BLaER1 (cell line): ENCODE results near the gene IDI2.
"Not testable (repeated sequence)": the region's sequence is repeated elsewhere in the genome, so short reads cannot be mapped to it uniquely, and the experiment has no call there.

Experiments used
- H3K27ac ChIP-seq: shearing (Covaris generic); formaldehyde crosslinking; 2 replicates; pipeline ENCODE4 v1.8.1; 2022
- H3K27me3 ChIP-seq: shearing (Covaris generic); formaldehyde crosslinking; 2 replicates; pipeline ENCODE4 v1.8.1; 2022
- H3K36me3 ChIP-seq: shearing (Covaris generic); formaldehyde crosslinking; 2 replicates; pipeline ENCODE4 v1.8.1; 2022
- H3K4me1 ChIP-seq: shearing (Covaris generic); formaldehyde crosslinking; 2 replicates; pipeline ENCODE4 v1.8.1; 2022
- H3K4me2 ChIP-seq: shearing (Covaris generic); formaldehyde crosslinking; 2 replicates; pipeline ENCODE4 v1.8.1; 2022
- H3K4me3 ChIP-seq: shearing (Covaris generic); formaldehyde crosslinking; 2 replicates; pipeline ENCODE4 v1.8.1; 2022
- H3K9ac ChIP-seq: shearing (Covaris generic); formaldehyde crosslinking; 2 replicates; pipeline ENCODE4 v1.8.1; 2022
- H3K9me3 ChIP-seq: shearing (Covaris generic); formaldehyde crosslinking; 2 replicates; pipeline ENCODE4 v1.8.1; 2022
- H4K20me1 ChIP-seq: shearing (Covaris generic); formaldehyde crosslinking; 2 replicates; pipeline ENCODE4 v1.8.1; 2022
- Cebpa-rat ChIP-seq: shearing (Covaris generic); IDR thresholded peaks from 2 replicates; pipeline ENCODE4 v1.8.1; 2022

IDI2 gene

DNA sequence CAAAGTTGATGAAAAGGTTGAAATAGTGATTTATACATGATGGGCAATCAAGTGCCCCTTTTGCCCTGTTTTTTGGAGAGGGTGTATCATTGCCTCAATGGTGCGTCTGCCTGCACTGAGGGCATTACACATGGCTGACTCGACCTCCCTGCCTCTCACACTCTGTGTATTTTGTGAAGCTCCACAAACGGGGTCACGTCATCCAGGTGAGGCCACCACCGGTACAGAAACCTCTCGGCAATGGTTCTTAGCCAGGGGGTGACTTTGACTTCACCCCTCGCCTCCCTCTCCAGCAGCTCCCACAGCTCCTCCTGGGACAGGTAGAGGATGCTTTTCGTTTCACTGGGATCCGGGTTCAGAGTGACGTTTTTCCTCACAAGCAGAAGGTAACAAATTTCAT is 6.3 kb downstream of the IDI2 start:
- Histone ChIP-seq H3K4me3 (no peak overlapping the region), H3K4me2 (no peak overlapping the region), H3K27ac (no peak overlapping the region), H3K9ac (no peak overlapping the region), H3K9me3 (peaks cover 2% of the 10 kb centered on the region; the same call in 1 of the 2 replicates), H4K20me1 (peaks cover 21% of the 10 kb centered on the region), H3K36me3 (peaks cover 76% of the 10 kb centered on the region), H3K27me3 (no peaks in the 10 kb centered on the region), H3K4me1 (no peaks in the 10 kb centered on the region)
- no peak for TF ChIP-seq Cebpa-rat

DNA sequence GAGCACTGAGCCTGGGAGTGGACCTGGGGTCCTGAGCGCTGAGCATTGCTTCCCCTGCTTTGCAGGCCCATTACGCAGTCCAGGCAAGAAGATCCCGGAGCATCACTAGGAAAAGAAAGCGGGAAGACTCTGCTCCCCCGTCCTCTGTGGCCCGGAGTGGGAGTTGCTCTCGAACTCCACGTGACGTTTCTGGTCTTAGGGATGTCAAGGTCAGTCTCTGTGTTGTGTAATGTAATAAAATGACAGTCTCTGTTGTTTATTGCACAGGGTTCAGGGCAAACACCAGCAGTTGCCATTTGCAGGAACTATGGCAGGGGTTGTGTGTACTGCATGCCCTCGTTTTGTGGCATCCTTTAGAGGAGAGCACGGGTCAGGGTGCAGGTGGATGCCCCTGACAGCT is 10.0 kb downstream of the IDI2 start:
- peaks cover 38% of the 10 kb centered on the region for H4K20me1 ChIP-seq
- peaks cover 97% of the 10 kb centered on the region for H3K36me3 ChIP-seq
- no peak overlapping the region for H3K4me3 ChIP-seq
- no peak overlapping the region for H3K27ac ChIP-seq
- no peaks in the 10 kb centered on the region for H3K4me1 ChIP-seq
- TF ChIP-seq Cebpa-rat, result no peak
- H3K4me2 ChIP-seq, result no peak overlapping the region
- H3K27me3 ChIP-seq, result no peaks in the 10 kb centered on the region
- no peaks in the 10 kb centered on the region for H3K9me3 ChIP-seq
- H3K9ac ChIP-seq, result no peak overlapping the region

DNA sequence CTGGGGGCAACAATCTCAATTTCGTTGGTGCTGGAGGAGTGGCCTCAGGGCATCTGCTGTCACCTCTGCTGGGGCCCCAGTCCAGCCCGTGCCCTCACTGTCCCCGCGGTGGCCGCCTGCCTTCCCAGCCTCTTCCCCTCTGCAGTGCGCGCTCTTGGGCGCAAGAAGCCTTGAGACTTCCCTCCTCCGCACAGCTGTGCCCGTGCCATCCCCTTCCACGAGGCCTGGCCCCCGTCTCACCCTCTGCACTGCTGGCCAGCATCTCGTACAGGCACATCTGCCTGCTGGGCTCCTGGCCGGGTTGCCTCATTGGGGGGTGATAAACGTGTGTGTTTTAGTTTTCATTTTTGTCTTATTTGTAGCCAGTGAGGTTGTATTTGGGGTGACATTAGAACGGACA is 14.0 kb downstream of the IDI2 start:
- no peaks in the 10 kb centered on the region for H3K9me3 ChIP-seq
- H3K4me2 ChIP-seq, result no peak overlapping the region
- H3K27ac ChIP-seq, result no peak overlapping the region
- TF ChIP-seq Cebpa-rat, result no peak
- peaks cover 99% of the 10 kb centered on the region for H3K36me3 ChIP-seq
- H4K20me1 ChIP-seq, result peaks cover 58% of the 10 kb centered on the region
- no peaks in the 10 kb centered on the region for H3K27me3 ChIP-seq
- no peak overlapping the region for H3K4me3 ChIP-seq
- H3K4me1 ChIP-seq, result no peaks in the 10 kb centered on the region
- H3K9ac ChIP-seq, result no peak overlapping the region

DNA sequence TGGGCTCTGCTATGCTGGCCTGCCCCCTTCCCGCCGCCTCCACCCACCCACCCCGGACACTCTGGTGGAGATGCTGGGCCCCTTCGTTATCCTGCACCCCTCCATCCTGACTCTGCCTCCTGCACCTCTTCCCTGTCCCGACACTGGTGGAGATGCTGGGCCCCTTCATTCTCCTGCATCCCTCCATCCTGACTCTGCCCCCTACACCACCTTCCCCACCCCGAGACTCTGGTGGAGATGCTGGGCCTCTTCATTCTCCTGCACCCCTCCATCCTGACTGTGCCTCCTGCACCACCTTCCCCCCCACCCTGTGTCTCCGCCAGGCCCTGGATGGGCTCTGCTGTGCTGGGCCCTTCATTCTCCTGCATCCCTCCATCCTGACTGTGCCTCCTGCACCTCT is 15.0 kb downstream of the IDI2 start:
- H3K4me1 ChIP-seq, result no peaks in the 10 kb centered on the region
- H3K9me3 ChIP-seq, result no peaks in the 10 kb centered on the region
- H3K4me2 ChIP-seq, result no peak overlapping the region
- no peak overlapping the region for H3K27ac ChIP-seq
- H3K27me3 ChIP-seq, result no peaks in the 10 kb centered on the region
- H4K20me1 ChIP-seq, result peaks cover 60% of the 10 kb centered on the region
- H3K36me3 ChIP-seq, result peaks cover 99% of the 10 kb centered on the region
- no peak overlapping the region for H3K9ac ChIP-seq
- H3K4me3 ChIP-seq, result no peak overlapping the region
- TF ChIP-seq Cebpa-rat, result no peak

DNA sequence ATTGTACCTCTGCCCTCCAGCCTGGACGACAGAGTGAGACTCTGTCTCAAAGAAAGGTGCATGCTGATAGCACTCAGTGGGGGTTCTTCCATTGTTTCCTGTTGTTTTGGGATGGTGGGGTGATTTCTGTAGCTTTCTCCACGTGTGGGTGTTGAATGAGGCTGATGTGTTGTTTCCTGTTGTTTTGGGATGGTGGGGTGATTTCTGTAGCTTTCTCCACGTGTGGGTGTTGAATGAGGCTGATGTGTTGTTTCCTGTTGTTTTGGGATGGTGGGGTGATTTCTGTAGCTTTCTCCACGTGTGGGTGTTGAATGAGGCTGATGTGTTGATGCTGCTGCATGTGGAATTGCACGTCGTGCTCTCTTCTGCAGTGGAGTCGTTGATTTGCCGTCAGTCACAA is 15.7 kb downstream of the IDI2 start:
- H3K4me1 ChIP-seq, H3K9ac ChIP-seq, H3K27ac ChIP-seq, H3K4me3 ChIP-seq, H3K4me2 ChIP-seq, H3K9me3 ChIP-seq, H3K27me3 ChIP-seq: not testable (repeated sequence)
- Histone ChIP-seq H3K36me3 (peaks cover 100% of the 10 kb centered on the region), H4K20me1 (peaks cover 65% of the 10 kb centered on the region)

DNA sequence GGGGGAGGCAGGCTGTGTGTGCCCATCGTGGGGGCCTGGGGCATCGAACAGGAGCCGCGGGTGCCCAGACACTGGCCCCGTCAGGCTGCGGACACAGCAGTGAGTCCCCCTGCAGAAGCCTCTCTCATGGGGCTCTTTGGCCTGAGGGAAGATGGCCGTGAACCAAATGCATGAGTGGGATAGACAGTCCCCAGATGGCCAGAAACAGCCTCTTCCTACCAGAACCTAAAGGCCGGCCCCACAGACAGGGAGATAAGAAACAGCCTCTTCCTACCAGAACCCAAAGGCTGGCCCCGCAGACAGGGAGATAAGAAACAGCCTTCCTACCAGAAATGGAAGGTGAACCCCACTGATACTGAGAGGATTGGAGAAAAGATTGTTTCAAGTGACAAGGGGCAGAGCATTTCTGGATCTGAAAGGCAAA is 16.6 kb downstream of the IDI2 start:
- Histone ChIP-seq H3K4me1 (no peaks in the 10 kb centered on the region), H3K27ac (no peak overlapping the region), H3K9me3 (no peaks in the 10 kb centered on the region), H3K4me3 (no peak overlapping the region), H3K36me3 (peaks cover 100% of the 10 kb centered on the region), H3K9ac (no peak overlapping the region), H3K4me2 (no peak overlapping the region), H3K27me3 (no peaks in the 10 kb centered on the region), H4K20me1 (peaks cover 65% of the 10 kb centered on the region)
- TF ChIP-seq Cebpa-rat, result no peak

DNA sequence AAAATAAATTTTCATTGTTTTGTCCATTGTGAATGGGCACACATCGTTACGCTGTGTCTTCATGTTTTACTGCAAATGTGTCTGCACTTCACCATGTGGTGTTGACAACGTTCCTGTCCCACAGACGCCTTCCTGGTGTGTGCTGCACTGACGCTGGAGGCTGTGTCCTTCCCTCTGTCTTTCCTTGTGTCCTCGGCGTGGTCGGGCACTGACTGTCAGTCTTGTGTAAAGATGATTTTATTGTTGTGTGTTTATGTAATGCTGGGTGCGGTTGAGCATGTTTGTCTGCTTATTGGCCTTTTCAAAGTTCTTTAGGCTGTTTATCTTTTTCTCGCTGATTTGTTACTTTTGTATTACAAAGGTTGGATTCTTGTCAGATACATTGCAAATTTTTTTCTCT is 18.1 kb downstream of the IDI2 start:
- peaks cover 75% of the 10 kb centered on the region for H4K20me1 ChIP-seq
- peaks cover 2% of the 10 kb centered on the region; the same call in 1 of the 2 replicates for H3K9me3 ChIP-seq
- TF ChIP-seq Cebpa-rat, result no peak
- no peaks in the 10 kb centered on the region for H3K4me1 ChIP-seq
- no peak overlapping the region for H3K4me3 ChIP-seq
- H3K36me3 ChIP-seq, result peaks cover 100% of the 10 kb centered on the region
- H3K27ac ChIP-seq, result no peak overlapping the region
- no peaks in the 10 kb centered on the region for H3K27me3 ChIP-seq
- no peak overlapping the region for H3K9ac ChIP-seq
- H3K4me2 ChIP-seq, result no peak overlapping the region

DNA sequence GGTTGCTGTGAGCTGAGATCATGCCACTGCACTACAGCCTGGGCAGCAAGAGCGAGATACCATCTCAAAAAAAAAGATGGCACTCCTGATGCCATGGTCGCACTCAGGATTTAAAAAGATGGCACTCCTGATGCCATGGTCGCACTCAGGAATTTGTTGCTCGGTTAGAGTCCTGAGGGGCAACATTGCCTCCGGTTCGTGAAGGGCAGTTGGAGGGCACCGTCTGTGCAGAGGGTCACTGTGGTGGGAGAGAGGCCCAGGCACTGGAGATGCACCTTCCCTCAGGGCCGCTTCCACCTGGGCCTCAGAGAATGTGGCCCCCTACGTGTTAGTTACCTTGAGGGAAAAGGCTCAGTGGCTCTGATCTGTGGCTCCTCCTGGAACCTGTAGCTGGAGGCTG is 19.1 kb downstream of the IDI2 start:
- no peak overlapping the region for H3K27ac ChIP-seq
- peaks cover 100% of the 10 kb centered on the region for H3K36me3 ChIP-seq
- H4K20me1 ChIP-seq, result peaks cover 85% of the 10 kb centered on the region
- H3K9ac ChIP-seq, result no peak overlapping the region
- H3K9me3 ChIP-seq, result peaks cover 13% of the 10 kb centered on the region
- H3K4me3 ChIP-seq, result no peak overlapping the region
- H3K4me1 ChIP-seq, result no peaks in the 10 kb centered on the region
- no peak overlapping the region for H3K4me2 ChIP-seq
- no peak for TF ChIP-seq Cebpa-rat
- no peaks in the 10 kb centered on the region for H3K27me3 ChIP-seq

DNA sequence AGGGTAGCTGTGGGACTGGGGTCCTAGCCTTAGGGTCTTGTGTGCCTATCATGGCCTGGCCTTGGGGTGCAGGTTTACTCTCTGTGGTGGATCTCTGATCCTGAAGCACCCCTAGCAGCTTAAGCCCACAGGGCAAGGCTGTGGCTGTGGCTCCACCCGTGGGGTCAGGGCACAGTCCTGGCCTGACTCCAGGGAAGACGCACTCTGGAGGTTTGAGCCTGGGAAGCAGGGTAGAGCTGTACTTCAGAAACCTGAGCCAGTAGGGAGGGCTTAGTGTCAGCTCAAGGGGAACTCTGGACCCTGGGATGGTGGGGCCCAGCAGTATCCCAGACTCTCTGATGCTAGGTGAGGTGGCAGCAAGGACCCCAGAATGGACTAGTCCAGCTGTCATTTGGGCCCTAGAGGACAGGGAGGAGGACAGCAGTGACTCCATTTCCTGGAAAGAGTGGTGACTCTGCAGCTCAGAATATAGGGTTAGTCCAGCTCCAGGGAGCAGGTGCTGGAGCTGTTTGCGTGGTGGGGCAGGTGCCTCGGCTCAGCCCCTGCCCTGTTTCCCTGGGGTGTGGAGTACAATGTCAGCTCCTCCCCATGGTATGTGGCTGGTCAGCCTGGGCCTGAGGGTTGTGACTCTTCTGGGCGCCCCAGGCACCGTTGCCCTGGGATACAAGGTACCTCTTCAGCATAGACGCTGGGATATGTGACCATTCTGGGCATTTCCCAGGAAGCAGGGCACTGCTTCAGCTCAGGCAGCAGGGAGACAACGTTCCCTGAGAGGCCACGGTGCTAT is 21.6 kb downstream of the IDI2 start:
- H3K9ac ChIP-seq, result no peak overlapping the region
- no peak overlapping the region for H3K4me2 ChIP-seq
- H3K36me3 ChIP-seq, result peaks cover 100% of the 10 kb centered on the region
- no peak overlapping the region for H3K4me3 ChIP-seq
- TF ChIP-seq Cebpa-rat, result no peak
- no peak overlapping the region for H3K27ac ChIP-seq
- H3K9me3 ChIP-seq, result peaks cover 13% of the 10 kb centered on the region
- peaks cover 87% of the 10 kb centered on the region for H4K20me1 ChIP-seq
- H3K27me3 ChIP-seq, result no peaks in the 10 kb centered on the region
- no peaks in the 10 kb centered on the region for H3K4me1 ChIP-seq

DNA sequence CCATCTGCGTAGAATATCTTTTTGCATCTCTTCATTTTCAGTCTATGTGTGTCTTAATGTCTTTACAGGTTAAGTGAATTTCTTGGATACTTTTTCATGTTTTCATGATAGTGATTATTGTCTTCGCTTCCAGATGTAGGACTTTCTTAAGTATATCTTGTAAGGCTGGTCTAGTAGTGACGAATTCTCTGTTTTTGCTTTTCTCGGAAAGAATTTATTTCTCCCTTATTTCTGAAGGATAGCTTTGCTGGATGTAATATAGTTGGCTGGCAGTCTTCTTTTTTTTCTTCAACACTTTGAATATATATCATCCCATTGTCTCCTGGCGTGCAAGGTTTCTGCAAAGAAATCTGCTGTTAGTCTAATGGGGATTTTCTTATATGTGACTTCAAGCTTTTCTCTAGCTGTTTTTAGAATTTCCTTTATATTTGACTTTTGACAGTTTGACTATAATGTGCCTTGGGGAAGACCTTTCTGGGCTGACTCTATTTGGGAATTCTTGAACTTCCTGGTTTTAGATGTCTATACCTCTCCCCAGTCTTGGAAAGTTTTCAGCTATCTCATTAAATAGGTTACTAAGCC is 23.1 kb downstream of the IDI2 start:
- Histone ChIP-seq H3K4me3 (no peak overlapping the region), H3K4me1 (no peaks in the 10 kb centered on the region), H3K27me3 (no peaks in the 10 kb centered on the region), H4K20me1 (peaks cover 85% of the 10 kb centered on the region), H3K36me3 (peaks cover 100% of the 10 kb centered on the region), H3K9me3 (peaks cover 13% of the 10 kb centered on the region), H3K9ac (no peak overlapping the region), H3K27ac (no peak overlapping the region), H3K4me2 (no peak overlapping the region)
- no peak for TF ChIP-seq Cebpa-rat
